Neural cell (in vitro differentiated cells): ENCODE results near the gene C1orf115. TPM values are rescaled to one million over a fixed set of nuclear protein-coding genes. Genes with fewer than 3 reads are reported as not detected.

Experiments
- H2AFZ ChIP-seq: fragments of 200-600, 300-800 bp; sonication (generic), shearing (Covaris generic); 2 replicates; pipeline ENCODE4 v1.6.0; 2014; ENCODE audit warnings: low read depth, mild to moderate bottlenecking, antibody characterized with exemption, low read length, moderate library complexity
- H3F3A ChIP-seq: fragments of 200-600 bp; shearing (Covaris generic); 2 replicates; pipeline ENCODE4 v1.6.1; 2016; ENCODE audit warnings: mild to moderate bottlenecking, moderate library complexity, mixed read lengths, antibody characterized with exemption, low read length; ENCODE audit not compliant: insufficient read depth, poor library complexity, severe bottlenecking
- H3K27ac ChIP-seq: fragments of 200-600, 300-800 bp; sonication (generic), shearing (Covaris generic); 2 replicates; pipeline ENCODE4 v1.5.1; 2014; ENCODE audit warnings: mild to moderate bottlenecking, low read length, moderate library complexity
- H3K27me3 ChIP-seq: fragments of 300-800, 200-600 bp; sonication (generic), shearing (Covaris generic); 2 replicates; pipeline ENCODE4 v1.6.0; 2014; ENCODE audit warnings: mild to moderate bottlenecking, low read depth, low read length, moderate library complexity; ENCODE audit not compliant: insufficient read depth
- H3K36me3 ChIP-seq: fragments of 300-800, 200-600 bp; sonication (generic), shearing (Covaris generic); 2 replicates; pipeline ENCODE4 v1.5.1; 2014; ENCODE audit warnings: mild to moderate bottlenecking, antibody characterized with exemption, low read length, moderate library complexity; ENCODE audit not compliant: insufficient read depth
- H3K4me2 ChIP-seq: fragments of 300-800, 200-600 bp; sonication (generic), shearing (Covaris generic); 2 replicates; pipeline ENCODE4 v1.6.0; 2014; ENCODE audit warnings: mild to moderate bottlenecking, low read length
- H3K4me3 ChIP-seq: fragments of 300-800, 200-600 bp; sonication (generic), shearing (Covaris generic); 2 replicates; pipeline ENCODE4 v1.5.1; 2014; ENCODE audit warnings: mild to moderate bottlenecking, low read length, moderate library complexity
- H3K79me2 ChIP-seq: fragments of 200-600 bp; shearing (Covaris generic); replicated peaks from 2 replicates; pipeline ENCODE4 v1.6.0; 2014; ENCODE audit warnings: mild to moderate bottlenecking, low read length, moderate library complexity; ENCODE audit not compliant: insufficient read depth
- H3K9ac ChIP-seq: fragments of 300-800, 200-600 bp; sonication (generic), shearing (Covaris generic); 2 replicates; pipeline ENCODE4 v1.6.1; 2016; ENCODE audit warnings: mild to moderate bottlenecking, low read length, mixed read lengths
- H3K9me2 ChIP-seq: fragments of 200-600 bp; shearing (Covaris generic); 2 replicates; pipeline ENCODE4 v1.6.1; 2016; ENCODE audit warnings: mild to moderate bottlenecking, low read length, mixed read lengths; ENCODE audit not compliant: insufficient read depth
- H3K9me3 ChIP-seq: fragments of 200-600, 300-800 bp; sonication (generic), shearing (Covaris generic); 2 replicates; pipeline ENCODE4 v1.6.1; 2016; ENCODE audit warnings: mild to moderate bottlenecking, mixed run types, low read length, moderate library complexity, mixed read lengths
- H4K20me1 ChIP-seq: fragments of 200-600 bp; shearing (Covaris generic); 2 replicates; pipeline ENCODE4 v1.6.1; 2016; ENCODE audit warnings: mild to moderate bottlenecking, mixed run types; ENCODE audit not compliant: insufficient read depth
- CTCF ChIP-seq: fragments of 450-650 bp; IDR thresholded peaks from 2 replicates; pipeline ENCODE4 v1.5.1; 2014; ENCODE audit warnings: antibody characterized with exemption, mild to moderate bottlenecking, moderate library complexity; ENCODE audit not compliant: poor library complexity, severe bottlenecking
- EP300 ChIP-seq: fragments of 450-650 bp; conservative IDR thresholded peaks from 2 replicates; pipeline ENCODE4 v1.6.1; 2014; ENCODE audit warnings: antibody characterized with exemption, mild to moderate bottlenecking, moderate library complexity; ENCODE audit not compliant: poor library complexity, severe bottlenecking
- EZH2 ChIP-seq: fragments of 200-600, 300-800 bp; shearing (Covaris generic), sonication (generic); IDR thresholded peaks from 2 replicates; pipeline ENCODE4 v1.6.1; 2014; ENCODE audit warnings: antibody characterized with exemption, low read length, borderline replicate concordance, mild to moderate bottlenecking; ENCODE audit not compliant: insufficient read depth, poor library complexity, severe bottlenecking
- MXI1 ChIP-seq: fragments of 450-650 bp; conservative IDR thresholded peaks from 2 replicates; pipeline ENCODE4 v1.6.1; 2014; ENCODE audit warnings: antibody characterized with exemption, mild to moderate bottlenecking; ENCODE audit not compliant: poor library complexity, severe bottlenecking
- POLR2AphosphoS5 ChIP-seq: IDR thresholded peaks from 2 replicates; pipeline ENCODE4 v1.6.1; 2012
- RAD21 ChIP-seq: fragments of 450-650 bp; conservative IDR thresholded peaks from 2 replicates; pipeline ENCODE4 v1.6.1; 2014; ENCODE audit warnings: antibody characterized with exemption, mild to moderate bottlenecking, moderate library complexity
- SMC3 ChIP-seq: fragments of 450-650 bp; conservative IDR thresholded peaks from 2 replicates; pipeline ENCODE4 v1.6.1; 2014; ENCODE audit warnings: antibody characterized with exemption, mild to moderate bottlenecking, moderate library complexity; ENCODE audit not compliant: poor library complexity
- TAF1 ChIP-seq: IDR thresholded peaks from 2 replicates; pipeline ENCODE4 v1.6.1; 2012; ENCODE audit warnings: low read depth
- polyA plus RNA-seq: library from polyadenylated mRNA; depleted of rRNA; stranded (reverse); fragments of >200 nt; gene quantifications from 2 replicates; pipeline ENCODE4 v1.2.3, GENCODE V29; 2014
- TF ChIP-seq, protein P1 (sequence below): IDR thresholded peaks from 2 replicates; pipeline ENCODE4 v1.6.1; 2012; ENCODE audit warnings: borderline replicate concordance

Gene C1orf115
- polyA plus RNA-seq, 1 donor from 2014 or later: 0.88 TPM

- Histone ChIP-seq H3K4me3 (no peak overlapping the region), H3K27me3 (no peaks in the 10 kb centered on the region), H3F3A (no peaks in the 10 kb centered on the region), H3K79me2 (no peaks in the 10 kb centered on the region), H3K36me3 (no peaks in the 10 kb centered on the region), H3K4me2 (no peak overlapping the region), H4K20me1 (no peaks in the 10 kb centered on the region), H3K9ac (no peak overlapping the region), H3K9me2 (no peaks in the 10 kb centered on the region), H2AFZ (no peak overlapping the region), H3K27ac (no peak overlapping the region), H3K9me3 (no peaks in the 10 kb centered on the region)
- TF ChIP-seq TAF1: no peak
- no peak for TF ChIP-seq POLR2AphosphoS5
- no peak for TF ChIP-seq EZH2
- no peak for TF ChIP-seq EP300
- TF ChIP-seq SMC3: no peak
- no peak for TF ChIP-seq MXI1
- TF ChIP-seq RAD21: no peak
- TF ChIP-seq, protein P1, sequence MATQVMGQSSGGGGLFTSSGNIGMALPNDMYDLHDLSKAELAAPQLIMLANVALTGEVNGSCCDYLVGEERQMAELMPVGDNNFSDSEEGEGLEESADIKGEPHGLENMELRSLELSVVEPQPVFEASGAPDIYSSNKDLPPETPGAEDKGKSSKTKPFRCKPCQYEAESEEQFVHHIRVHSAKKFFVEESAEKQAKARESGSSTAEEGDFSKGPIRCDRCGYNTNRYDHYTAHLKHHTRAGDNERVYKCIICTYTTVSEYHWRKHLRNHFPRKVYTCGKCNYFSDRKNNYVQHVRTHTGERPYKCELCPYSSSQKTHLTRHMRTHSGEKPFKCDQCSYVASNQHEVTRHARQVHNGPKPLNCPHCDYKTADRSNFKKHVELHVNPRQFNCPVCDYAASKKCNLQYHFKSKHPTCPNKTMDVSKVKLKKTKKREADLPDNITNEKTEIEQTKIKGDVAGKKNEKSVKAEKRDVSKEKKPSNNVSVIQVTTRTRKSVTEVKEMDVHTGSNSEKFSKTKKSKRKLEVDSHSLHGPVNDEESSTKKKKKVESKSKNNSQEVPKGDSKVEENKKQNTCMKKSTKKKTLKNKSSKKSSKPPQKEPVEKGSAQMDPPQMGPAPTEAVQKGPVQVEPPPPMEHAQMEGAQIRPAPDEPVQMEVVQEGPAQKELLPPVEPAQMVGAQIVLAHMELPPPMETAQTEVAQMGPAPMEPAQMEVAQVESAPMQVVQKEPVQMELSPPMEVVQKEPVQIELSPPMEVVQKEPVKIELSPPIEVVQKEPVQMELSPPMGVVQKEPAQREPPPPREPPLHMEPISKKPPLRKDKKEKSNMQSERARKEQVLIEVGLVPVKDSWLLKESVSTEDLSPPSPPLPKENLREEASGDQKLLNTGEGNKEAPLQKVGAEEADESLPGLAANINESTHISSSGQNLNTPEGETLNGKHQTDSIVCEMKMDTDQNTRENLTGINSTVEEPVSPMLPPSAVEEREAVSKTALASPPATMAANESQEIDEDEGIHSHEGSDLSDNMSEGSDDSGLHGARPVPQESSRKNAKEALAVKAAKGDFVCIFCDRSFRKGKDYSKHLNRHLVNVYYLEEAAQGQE: no peak
- no peak for TF ChIP-seq CTCF
Observed at GRCh38 chr1:220708244-220708643, 18.1 kb downstream of the C1orf115 start.

DNA sequence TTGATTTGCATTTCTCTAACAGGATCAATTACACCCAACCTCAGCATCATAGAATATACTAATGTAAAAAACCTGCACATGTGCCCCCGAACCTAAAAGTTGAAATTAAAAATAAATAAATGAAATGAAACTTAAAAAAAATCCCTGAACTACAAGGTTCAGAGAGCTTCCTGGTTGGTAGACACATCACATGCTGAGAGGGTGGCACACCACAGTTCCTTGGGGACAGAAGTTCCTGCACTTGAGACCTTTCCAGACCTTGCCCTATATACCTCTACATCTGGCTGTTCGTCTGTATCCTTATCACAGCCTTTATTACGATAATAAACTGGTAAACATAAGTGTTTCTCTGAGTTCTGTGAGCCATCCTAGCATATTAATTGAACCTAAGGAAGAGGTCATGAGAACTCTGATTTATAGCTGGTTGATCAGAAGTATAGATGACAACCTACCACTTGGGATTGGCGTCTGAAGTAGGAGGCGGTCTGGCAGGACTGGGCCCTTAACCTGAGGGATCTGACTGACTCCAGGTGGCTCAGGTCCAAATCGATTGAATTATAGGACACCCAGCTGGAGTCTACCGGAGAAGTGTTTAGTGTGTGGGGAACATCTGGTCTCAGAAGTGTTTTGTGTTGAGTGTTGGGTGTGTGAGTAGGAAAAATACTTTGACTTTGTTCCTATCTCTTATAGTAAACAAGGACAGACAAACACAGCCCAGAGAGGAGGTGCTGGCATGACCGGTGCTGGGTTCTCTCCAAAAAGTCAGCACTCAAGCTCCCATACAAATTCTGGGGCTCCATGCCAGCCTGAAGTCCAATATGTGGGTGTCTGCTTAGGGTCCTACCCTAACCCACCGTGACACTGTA, 19.0 kb downstream of the C1orf115 start:
- no peaks in the 10 kb centered on the region for H3K36me3 ChIP-seq
- no peaks in the 10 kb centered on the region for H4K20me1 ChIP-seq
- H3K27me3 ChIP-seq: no peaks in the 10 kb centered on the region
- H2AFZ ChIP-seq: no peak overlapping the region
- H3K9me2 ChIP-seq: no peaks in the 10 kb centered on the region
- H3K9me3 ChIP-seq: no peaks in the 10 kb centered on the region
- H3K79me2 ChIP-seq: no peaks in the 10 kb centered on the region
- H3K9ac ChIP-seq: no peak overlapping the region
- TF ChIP-seq CTCF (no peak), EZH2 (no peak), RAD21 (no peak), POLR2AphosphoS5 (no peak), TAF1 (no peak), EP300 (no peak), SMC3 (no peak), MXI1 (no peak)
- TF ChIP-seq, protein P1: no peak
- no peak overlapping the region for H3K27ac ChIP-seq
- H3F3A ChIP-seq: no peaks in the 10 kb centered on the region
- no peak overlapping the region for H3K4me2 ChIP-seq
- no peak overlapping the region for H3K4me3 ChIP-seq
